NCI-H82 (cell line): ENCODE measurements around the gene RERG.
"Not testable (repeated sequence)": the region's sequence is repeated elsewhere in the genome, so short reads cannot be mapped to it uniquely, and the experiment has no call there.

Experiments used
- DNase-seq: peaks from one replicate; lab custom pipeline; 2025; lab: John Stamatoyannopoulos, UW

The RERG gene, protein sequence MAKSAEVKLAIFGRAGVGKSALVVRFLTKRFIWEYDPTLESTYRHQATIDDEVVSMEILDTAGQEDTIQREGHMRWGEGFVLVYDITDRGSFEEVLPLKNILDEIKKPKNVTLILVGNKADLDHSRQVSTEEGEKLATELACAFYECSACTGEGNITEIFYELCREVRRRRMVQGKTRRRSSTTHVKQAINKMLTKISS

DNA sequence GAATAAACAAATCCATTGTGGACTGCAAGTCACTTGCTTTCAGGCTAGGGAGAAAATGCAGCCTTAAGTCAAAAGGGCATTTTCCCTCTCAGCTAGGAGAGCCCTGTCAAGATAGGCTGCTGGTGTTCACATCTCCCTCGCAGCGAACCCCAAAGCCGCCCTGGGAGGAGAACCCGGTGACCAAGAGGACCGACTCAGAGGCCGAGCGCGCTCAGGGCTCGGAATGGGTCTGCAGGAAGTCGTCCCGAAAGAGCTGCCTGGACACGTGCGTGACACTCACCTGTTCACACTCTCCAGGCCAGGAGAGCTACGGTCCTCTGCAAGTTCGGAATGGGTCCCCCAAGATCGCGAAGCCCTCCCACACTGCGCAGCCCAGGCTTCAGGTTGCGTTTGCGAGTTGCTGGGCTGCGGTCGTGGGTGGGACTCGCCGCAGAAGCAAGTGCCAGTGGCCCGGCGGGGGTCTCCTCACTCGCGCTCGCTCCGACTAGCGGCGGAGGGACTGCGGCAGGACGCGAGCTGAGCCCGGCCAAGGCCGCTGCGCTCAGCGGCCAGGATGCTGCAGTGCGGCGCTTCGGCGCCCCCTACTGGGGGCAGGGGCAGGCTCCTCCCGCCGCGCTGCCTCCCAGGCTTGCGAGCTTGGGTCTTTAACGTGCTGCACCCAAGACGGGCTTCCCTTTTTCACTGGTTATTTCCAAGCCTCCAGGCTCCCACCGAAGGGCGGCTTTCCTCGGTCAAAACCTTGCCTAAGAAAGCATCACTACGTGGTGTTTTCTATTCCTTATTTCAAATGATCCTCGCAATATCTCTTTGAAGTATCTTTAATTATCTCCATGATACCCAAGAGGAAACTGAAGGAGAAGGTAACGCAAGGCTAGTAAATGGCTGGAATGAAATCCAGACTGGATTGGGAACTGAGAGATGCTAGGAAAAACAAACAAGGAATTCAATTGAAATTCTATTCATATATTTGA, at the start of gene RERG:
Gene RERG (minus strand): TSS at position 503 of the 971 bp plus-strand sequence. CDS start 3,928 bp downstream, outside the sequence.
- DNase-seq = peak; percentile 92

GRCh38 chr12:15270591-15270990, 49.4 kb upstream of the RERG start:
- no peak for DNase-seq

DNA sequence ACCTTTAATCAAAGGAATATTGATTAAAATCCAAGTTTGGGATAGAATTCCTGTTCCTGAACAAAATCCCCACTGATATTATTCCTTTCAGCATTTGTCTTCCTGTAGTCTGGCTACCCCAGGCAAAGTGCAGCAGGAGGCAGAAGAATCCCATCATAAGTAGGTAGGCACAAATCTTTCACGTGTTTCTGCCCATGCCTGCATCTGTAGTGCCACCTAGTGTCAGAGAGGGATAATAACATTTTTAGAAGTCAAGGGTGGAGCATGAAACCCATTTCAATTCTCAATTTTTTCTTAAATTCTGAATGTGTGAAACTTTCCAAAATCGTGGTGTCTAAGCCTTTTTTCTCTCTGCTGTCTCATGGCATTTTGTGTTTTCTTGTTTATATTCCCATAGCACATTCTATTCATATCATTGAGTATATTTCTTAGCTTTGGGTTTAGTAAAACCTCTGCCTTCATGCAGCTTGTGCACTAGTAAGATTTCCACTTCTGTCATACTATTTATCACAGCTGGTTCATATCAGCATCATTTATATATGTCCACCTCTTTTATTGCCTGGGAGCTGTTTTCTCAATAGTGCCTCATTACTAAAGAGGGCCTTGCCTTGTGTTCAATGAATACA, 47.8 kb upstream of the RERG start:
- peak; percentile 87 for DNase-seq

DNA sequence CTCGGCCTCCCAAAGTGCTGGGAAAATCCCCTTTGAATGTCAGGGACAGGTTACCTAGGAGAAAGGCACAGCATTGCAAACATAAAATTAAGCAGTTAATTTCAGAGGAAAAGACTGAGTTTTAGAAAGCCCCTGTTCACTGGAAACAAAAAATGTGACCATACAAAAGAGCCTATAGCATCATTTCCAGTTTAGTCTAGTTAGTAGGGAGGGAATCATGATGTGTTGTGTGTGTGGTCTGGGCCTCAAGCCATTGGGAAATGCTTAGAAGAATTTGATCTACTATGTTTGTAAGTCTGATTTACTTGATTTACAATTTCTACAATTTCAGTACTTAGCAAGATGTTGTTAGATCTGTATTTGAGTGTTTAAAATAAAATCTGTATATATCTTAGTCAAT, 47.1 kb upstream of the RERG start:
- DNase-seq = no peak

GRCh38 chr12:15265875-15266274, 44.7 kb upstream of the RERG start:
- DNase-seq = no peak

DNA sequence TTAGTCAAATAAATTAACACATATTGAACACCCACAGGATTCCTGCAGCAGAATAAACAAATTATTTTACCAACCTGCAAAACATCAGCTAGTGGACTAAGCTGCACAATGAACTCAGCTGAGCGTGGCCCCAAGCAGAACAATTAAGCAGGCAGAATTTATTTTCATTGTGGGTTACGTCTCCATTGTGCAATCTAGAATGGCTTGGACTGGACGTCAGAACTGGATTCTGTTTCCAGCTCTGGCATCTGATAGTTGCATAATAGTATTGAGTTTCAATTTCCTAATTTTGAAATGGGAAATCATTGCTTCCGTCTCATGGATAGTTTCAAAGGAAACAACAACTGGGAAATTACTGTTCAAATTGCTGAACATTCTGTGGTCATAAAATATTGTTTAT, 35.5 kb upstream of the RERG start:
- DNase-seq = no peak

GRCh38 chr12:15253990-15254389, 32.8 kb upstream of the RERG start:
- peak; percentile 8 for DNase-seq

DNA sequence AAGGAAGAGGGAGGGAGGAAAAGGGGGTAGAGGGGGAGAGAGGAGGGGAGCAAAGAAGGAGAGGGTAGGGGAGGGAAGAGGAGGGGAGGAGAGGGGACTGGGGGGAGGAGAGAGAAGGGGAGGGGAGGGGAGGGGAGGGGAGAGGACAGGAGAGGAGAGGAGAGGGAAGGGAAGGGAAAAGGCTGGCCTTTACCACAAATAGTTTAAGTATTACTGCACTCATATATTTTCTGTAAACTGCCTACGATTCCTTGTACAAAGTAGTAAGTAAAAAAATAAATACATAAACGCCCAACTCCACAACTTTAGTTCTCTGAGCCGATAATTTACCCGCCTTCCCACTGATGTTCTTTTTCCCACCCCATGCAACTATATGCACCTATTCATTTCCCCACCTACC, 23.7 kb upstream of the RERG start:
- DNase-seq = no peak

DNA sequence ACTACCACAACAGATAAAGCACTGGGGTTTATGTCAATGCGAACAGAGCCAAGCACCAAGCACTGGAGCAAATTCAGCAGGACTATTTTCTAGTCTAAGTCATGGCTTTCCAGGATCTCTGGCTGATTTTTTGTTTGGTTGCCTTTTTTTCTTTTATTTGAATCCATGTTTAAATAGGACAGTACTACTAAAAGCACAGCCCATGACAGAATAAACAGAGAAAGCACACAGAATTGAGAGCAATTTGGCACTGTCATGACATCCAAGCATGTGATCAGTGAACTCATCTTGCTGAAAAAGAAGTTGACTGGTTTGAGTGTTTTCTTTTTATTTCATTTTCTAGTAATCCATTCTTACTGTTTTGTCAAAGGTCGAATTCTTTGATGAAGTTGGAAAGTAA, 23.1 kb upstream of the RERG start:
- DNase-seq = no peak

DNA sequence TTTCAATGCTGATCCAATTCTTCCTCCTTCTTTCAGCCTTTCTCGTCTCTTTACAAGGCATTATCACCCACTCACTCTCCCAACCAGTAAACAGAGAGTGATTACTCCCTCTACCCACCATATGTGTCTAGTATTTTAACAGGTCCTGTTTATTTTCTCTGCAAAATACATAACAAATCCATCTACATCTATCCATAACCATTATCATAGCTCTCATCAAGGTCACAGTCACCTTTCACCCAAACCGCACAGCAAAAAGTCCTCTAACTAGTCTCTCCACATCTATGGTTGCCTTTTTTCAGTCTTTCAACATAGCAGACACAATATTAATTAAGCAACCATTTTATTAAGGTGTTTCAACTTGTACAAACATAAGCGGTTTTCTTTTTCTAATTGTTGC, 21.9 kb upstream of the RERG start:
- no peak for DNase-seq

DNA sequence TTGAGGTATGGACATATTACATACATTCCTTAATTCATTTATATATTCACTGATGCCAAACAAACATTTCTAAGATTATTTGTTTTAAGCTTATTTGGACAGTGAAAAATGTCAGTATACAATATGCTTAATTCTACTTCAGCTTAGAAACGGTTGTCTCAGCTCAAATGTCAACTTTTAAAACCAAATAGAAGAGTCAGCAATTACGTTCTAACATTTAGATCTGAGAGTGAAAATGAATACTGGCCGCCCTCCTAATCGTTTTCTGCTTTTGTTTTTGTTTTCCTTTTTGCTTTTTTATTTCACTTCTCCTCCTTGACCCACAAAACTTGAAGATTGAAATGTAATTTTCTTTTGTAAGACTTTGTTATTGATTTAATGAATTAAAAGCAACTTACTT, 19.7 kb upstream of the RERG start:
- DNase-seq = no peak

GRCh38 chr12:15234508-15234907, 13.3 kb upstream of the RERG start:
- no peak for DNase-seq

- no peak for DNase-seq
Measured at GRCh38 chr12:15234011-15234410, 12.8 kb upstream of the RERG start.

DNA sequence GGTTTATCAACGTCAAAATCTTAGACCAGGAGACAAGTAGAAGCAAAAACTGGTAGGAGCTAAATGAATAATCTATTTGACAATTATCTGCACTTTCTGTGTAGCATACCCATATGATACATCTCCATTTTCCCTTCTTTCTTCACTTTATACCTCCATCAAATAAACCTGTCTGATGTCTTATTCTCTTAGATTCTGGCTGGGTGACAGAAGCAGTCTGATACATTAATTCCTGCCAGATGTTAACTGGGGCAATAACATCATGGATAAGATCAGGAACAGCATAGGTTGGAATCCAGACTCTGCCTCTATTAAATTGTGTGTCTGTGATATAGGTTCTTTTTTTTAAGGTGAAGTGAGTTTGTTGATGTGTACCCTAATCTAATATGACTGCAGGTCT, 11.7 kb upstream of the RERG start:
- no peak for DNase-seq

DNA sequence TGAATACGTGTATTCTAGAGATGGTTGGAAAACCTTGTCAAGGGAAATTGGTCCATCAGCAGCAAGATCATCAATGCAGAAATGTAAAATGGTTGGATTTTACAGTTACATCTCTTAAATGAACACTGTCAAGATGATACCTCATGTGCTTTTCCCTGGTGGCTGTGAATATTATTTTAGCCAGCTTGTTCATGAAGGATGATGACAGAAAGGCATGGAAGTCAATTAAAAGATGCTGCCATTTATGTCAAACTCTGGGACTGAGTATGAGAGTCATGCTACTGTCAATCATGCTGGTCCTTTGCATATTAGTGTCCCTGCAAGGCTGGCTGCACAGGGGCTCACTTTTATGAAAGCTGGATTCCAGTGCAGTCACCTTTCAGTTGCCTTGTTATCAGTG, 10.3 kb upstream of the RERG start:
- DNase-seq = no peak

DNA sequence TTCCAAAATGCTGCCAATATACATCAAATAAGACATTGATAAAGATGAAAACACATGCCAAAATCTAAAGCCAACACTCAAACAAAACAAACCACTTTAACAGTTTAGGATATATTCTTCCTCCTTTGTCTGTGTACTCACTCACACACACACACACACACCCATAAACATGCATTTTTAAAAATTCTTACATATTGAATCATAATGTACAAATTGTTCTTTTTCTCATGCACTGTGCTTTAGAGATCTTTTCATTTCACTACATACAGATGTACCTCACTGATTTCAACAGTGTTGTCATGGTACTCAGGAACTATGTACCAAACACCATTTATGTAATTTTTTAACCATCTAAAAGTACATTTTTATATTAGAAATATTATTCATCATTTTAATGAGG, 9.5 kb upstream of the RERG start:
- no peak for DNase-seq

- no peak for DNase-seq
Measured at GRCh38 chr12:15230137-15230536, 8.9 kb upstream of the RERG start.

GRCh38 chr12:15227004-15227679, 5.9 kb upstream of the RERG start:
- DNase-seq = peak; percentile 61

DNA sequence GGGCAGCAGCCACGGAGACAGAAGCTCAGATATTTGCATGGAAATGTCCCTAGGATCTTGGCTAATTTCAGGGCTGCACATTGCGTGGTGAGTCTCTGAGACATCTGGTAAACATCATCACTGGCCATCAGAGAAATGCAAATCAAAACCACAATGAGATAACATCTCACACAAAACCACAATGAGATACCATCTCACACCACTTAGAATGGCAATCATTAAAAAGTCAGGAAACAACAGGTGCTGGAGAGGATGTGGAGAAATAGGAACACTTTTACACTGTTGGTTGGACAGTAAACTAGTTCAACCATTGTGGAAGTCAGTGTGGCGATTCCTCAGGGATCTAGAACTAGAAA, 4.6 kb upstream of the RERG start:
- not testable (repeated sequence) for DNase-seq

GRCh38 chr12:15225136-15225862, 4.1 kb upstream of the RERG start:
- DNase-seq = no peak

- DNase-seq = no peak
Measured at GRCh38 chr12:15222219-15222618, 1.0 kb upstream of the RERG start.

DNA sequence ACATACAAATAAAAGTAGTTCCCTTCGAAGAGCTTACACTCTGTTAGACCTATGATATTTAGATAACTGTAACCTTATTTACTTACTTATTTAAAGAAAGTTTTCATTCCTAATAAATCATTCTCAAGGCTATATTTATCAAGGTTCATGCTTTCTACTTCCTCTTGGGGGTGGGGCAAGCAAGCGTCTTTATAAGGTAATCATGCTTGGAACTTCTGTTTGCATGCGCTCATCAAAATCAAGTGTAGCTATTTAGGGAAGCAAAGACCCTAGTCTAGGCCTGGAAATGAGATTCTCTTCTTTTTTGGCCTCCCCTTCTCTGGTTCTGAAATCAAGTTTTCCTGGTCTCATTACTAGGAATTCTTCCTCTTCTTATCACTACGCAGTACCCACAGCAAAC, 766 bp downstream of the RERG start:
- no peak for DNase-seq
